ENCODE measurements around the gene GFOD2.

DNA sequence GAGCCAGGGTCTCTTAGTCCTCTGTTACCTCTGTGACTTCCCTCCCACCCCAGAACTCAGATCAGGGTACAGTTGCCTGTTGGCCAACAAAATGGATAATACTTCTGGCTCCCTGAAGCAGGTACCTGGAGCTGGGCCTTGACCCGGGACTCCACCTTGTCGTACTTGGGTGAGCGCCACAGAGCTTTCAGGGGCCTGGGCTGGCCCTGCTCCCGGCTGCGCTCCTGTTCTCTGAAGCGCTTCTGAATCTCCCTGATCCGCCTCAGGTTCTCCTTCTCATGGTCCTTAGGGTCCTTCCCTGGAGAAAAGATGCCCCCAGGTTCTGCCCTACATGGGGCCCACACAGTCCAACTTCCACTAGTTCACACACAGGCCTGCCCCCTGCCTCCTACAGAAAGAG, 54.2 kb downstream of the GFOD2 start:
- TF ChIP-seq, protein P1, sequence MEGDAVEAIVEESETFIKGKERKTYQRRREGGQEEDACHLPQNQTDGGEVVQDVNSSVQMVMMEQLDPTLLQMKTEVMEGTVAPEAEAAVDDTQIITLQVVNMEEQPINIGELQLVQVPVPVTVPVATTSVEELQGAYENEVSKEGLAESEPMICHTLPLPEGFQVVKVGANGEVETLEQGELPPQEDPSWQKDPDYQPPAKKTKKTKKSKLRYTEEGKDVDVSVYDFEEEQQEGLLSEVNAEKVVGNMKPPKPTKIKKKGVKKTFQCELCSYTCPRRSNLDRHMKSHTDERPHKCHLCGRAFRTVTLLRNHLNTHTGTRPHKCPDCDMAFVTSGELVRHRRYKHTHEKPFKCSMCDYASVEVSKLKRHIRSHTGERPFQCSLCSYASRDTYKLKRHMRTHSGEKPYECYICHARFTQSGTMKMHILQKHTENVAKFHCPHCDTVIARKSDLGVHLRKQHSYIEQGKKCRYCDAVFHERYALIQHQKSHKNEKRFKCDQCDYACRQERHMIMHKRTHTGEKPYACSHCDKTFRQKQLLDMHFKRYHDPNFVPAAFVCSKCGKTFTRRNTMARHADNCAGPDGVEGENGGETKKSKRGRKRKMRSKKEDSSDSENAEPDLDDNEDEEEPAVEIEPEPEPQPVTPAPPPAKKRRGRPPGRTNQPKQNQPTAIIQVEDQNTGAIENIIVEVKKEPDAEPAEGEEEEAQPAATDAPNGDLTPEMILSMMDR (IDR thresholded peaks at IDR 0.05): no peak
- no peak for TF ChIP-seq POLR2A (IDR thresholded peaks at IDR 0.05)
- TF ChIP-seq POLR2AphosphoS5 (IDR thresholded peaks at IDR 0.05): no peak

Measured in transverse colon (tissue), 4 donors.